Thyroid gland (tissue), 4 donors: Measurements from ENCODE around the gene RPL27. TPM values are rescaled to one million over a fixed set of nuclear protein-coding genes. Genes with fewer than 3 reads are reported as not detected.
A peak's percentile ranks its signal among the peaks of the same experiment; 100 is the strongest.

Source experiments
- DNase-seq, 2 donors: peaks; one replicate each; pipeline ENCODE4 v3.0.0-alpha.2; 2019
- H3K27ac ChIP-seq, 3 donors: fragments of 200-600 bp; sonication (generic); 1 replicate in 2 of 3; 2 replicates in 1 of 3; pipeline ENCODE4 v1.5.1; 2016 to 2019; ENCODE audit warnings: mild to moderate bottlenecking in 1 of 3, moderate library complexity in 1 of 3
- H3K27me3 ChIP-seq: fragments of 200-600 bp; sonication (generic); one replicate; pipeline ENCODE4 v1.5.1; 2019
- H3K36me3 ChIP-seq, 2 donors: fragments of 200-600 bp; sonication (generic); one replicate each; pipeline ENCODE4 v1.5.1; 2016 to 2019
- H3K4me1 ChIP-seq, 2 donors: fragments of 200-600 bp; sonication (generic); one replicate each; pipeline ENCODE4 v1.5.1; 2017 to 2019
- H3K4me3 ChIP-seq, 3 donors: fragments of 200-600 bp; sonication (generic); replicated peaks in 1 of 3; 1 replicate in 2 of 3; 2 replicates in 1 of 3; pipeline ENCODE4 v1.5.1; 2016; ENCODE audit warnings: mild to moderate bottlenecking in 1 of 3
- H3K9me3 ChIP-seq: fragments of 200-600 bp; sonication (generic); one replicate; pipeline ENCODE4 v1.5.1; 2017
- POLR2A ChIP-seq, 2 donors: fragments of 450-650 bp; IDR thresholded peaks; one replicate each; pipeline ENCODE4 v1.6.1; 2017; ENCODE audit warnings: antibody characterized with exemption in 2 of 2, mild to moderate bottlenecking in 2 of 2, moderate library complexity in 1 of 2
- WGBS, 2 donors: methylation state at CpG; one replicate each; pipeline ENCODE4 v1.1.5; 2017; 5-methylcytosine and 5-hydroxymethylcytosine counted together
- intact Hi-C: fragments of 100-400 bp; cut with DNase I; formaldehyde crosslinking; loops from one replicate; pipeline ENCODE4 v1.15.1; 2023
- total RNA-seq, 4 donors: library from RNA; depleted of rRNA; stranded (reverse); fragments of >200 nt; gene quantifications; one replicate each; pipeline ENCODE4 v1.2.3, GENCODE V29; 2016
- TF ChIP-seq, protein P1 (sequence below), 6 experiments: fragments of 200-600 bp in 3 of 6; fragments of 450-650 bp in 3 of 6; sonication (generic) in 3 of 6; IDR thresholded peaks; one replicate each; pipeline ENCODE4 v1.5.1; 2016 to 2019; ENCODE audit warnings: antibody characterized with exemption in 6 of 6, mild to moderate bottlenecking in 2 of 6, inconsistent platforms in 1 of 6, moderate library complexity in 1 of 6

The RPL27 gene
- total RNA-seq, 4 donors from 2014 or later: 425 to 1,406 (median 814) TPM

DNA sequence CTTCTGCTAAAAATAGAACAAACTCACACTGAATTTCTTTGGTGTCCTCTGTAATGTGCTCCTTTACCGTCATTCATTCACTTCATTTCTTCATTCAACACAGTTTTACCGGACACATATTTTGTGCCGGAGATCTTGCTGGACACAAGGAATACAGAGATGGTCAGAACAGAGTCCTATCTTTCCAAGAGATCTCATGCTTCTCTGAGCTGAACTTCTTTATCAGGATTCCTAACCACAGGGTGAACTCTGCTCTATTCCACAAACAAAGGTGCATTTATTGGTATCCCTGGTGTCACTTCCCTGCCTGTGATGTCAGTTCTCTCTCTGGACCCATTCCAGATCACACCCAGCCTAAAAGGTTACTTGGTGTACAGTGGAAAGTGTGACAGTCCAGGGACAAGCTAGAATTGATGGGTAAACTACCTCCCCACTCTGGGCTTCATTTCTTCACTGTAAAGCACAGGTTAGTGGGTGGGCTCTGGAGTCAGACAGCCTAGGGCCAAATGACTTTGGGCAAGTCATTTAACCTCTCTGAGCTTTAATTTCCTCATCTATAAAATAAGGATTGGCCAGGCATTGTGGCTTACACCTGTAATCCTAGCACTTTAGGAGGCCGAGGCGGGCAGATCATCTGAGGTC is 12.6 kb downstream of the RPL27 start:
- TF ChIP-seq POLR2A (IDR thresholded peaks at IDR 0.05): no peak
- TF ChIP-seq, protein P1, sequence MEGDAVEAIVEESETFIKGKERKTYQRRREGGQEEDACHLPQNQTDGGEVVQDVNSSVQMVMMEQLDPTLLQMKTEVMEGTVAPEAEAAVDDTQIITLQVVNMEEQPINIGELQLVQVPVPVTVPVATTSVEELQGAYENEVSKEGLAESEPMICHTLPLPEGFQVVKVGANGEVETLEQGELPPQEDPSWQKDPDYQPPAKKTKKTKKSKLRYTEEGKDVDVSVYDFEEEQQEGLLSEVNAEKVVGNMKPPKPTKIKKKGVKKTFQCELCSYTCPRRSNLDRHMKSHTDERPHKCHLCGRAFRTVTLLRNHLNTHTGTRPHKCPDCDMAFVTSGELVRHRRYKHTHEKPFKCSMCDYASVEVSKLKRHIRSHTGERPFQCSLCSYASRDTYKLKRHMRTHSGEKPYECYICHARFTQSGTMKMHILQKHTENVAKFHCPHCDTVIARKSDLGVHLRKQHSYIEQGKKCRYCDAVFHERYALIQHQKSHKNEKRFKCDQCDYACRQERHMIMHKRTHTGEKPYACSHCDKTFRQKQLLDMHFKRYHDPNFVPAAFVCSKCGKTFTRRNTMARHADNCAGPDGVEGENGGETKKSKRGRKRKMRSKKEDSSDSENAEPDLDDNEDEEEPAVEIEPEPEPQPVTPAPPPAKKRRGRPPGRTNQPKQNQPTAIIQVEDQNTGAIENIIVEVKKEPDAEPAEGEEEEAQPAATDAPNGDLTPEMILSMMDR (IDR thresholded peaks at IDR 0.05): no peak
- no peak for DNase-seq
- Histone ChIP-seq H3K4me1 (peaks cover 7 to 34% of the 10 kb centered on the region in 2 donors), H3K4me3 (no peak overlapping the region), H3K27me3 (no peaks in the 10 kb centered on the region), H3K36me3 (peaks cover 8 to 16% of the 10 kb centered on the region in 2 donors), H3K27ac (no peak overlapping the region), H3K9me3 (no peaks in the 10 kb centered on the region)
- 94% methylated on average over 5 of the region's 5 CpGs for WGBS, 2 donors
- intact Hi-C loops: loop anchor here (10.0 kb wide), 1 partner anchor 304 kb away; no protein-coding TSS in a partner anchor

DNA sequence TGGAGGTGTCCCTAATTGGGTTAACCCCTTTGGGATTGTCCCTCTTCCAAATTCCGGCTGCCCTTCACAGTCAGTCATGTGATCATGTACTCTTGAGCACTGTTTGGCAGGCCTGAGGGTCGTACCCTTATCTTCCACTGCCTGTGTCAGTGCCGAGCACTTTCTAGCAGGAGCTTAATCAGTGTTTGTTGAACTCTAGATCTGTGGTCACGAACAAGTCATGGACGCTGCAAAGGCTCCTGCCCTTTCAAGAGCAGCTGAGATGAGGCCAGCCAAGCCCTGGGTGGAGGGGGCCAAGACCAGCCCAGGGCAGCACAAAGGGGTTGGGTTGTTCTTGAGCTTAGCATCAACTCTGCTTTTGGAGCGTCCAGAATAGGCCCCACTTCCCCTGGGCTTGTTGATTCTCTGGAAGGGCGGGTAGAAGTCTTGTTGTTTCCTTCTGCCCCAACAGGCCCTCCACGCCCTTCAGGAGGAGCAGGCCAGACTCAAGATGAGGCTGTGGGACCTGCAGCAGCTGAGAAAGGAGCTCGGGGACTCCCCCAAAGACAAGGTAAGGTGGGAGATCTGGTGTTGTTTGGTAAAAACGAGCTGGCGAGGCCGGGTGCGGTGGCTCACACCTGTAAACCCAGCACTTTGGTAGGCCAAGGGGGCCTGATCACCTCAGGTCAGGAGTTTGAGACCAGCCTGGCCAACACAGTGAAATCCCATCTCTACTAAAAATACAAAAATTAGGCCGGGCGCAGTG is 13.7 kb downstream of the RPL27 start:
- Histone ChIP-seq H3K27me3 (no peaks in the 10 kb centered on the region), H3K36me3 (peaks cover 11 to 27% of the 10 kb centered on the region in 2 donors), H3K4me1 (peaks cover 6 to 37% of the 10 kb centered on the region in 2 donors), H3K9me3 (no peaks in the 10 kb centered on the region), H3K4me3 (no peak overlapping the region), H3K27ac (peak overlapping the region in 1 of 3 donors; percentile 28)
- DNase-seq: no peak
- WGBS, 2 donors: 74 to 87% methylated on average over 15 of the region's 15 CpGs
- TF ChIP-seq POLR2A (IDR thresholded peaks at IDR 0.05): no peak
- TF ChIP-seq, protein P1 (IDR thresholded peaks at IDR 0.05): no peak
- intact Hi-C loops: loop anchor here (10.0 kb wide), 1 partner anchor 303 kb away; no protein-coding TSS in a partner anchor

DNA sequence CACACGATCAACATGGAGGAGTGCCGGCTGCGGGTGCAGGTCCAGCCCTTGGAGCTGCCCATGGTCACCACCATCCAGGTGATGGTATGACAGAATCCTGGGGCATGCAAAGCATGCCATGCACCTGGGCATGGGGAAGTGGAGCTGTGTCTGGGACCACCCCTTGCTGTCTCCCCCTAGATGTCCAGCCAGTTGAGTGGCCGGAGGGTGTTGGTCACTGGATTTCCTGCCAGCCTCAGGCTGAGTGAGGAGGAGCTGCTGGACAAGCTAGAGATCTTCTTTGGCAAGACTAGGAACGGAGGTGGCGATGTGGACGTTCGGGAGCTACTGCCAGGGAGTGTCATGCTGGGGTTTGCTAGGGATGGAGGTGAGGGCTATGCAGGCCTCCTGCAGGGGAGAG is 15.1 kb downstream of the RPL27 start:
- intact Hi-C loops: loop anchor here (10.0 kb wide), 1 partner anchor 302 kb away; no protein-coding TSS in a partner anchor
- H3K36me3 ChIP-seq: peaks cover 11 to 36% of the 10 kb centered on the region in 2 donors
- 86 to 90% methylated on average over 5 to 8 of the region's 8 CpGs for WGBS, 2 donors
- no peak for DNase-seq
- H3K4me3 ChIP-seq: no peak overlapping the region
- no peaks in the 10 kb centered on the region for H3K27me3 ChIP-seq
- peaks cover 0 to 33% of the 10 kb centered on the region in 2 donors for H3K4me1 ChIP-seq
- no peaks in the 10 kb centered on the region for H3K9me3 ChIP-seq
- TF ChIP-seq POLR2A (IDR thresholded peaks at IDR 0.05): no peak
- TF ChIP-seq, protein P1 (IDR thresholded peaks at IDR 0.05): no peak
- no peak overlapping the region for H3K27ac ChIP-seq

DNA sequence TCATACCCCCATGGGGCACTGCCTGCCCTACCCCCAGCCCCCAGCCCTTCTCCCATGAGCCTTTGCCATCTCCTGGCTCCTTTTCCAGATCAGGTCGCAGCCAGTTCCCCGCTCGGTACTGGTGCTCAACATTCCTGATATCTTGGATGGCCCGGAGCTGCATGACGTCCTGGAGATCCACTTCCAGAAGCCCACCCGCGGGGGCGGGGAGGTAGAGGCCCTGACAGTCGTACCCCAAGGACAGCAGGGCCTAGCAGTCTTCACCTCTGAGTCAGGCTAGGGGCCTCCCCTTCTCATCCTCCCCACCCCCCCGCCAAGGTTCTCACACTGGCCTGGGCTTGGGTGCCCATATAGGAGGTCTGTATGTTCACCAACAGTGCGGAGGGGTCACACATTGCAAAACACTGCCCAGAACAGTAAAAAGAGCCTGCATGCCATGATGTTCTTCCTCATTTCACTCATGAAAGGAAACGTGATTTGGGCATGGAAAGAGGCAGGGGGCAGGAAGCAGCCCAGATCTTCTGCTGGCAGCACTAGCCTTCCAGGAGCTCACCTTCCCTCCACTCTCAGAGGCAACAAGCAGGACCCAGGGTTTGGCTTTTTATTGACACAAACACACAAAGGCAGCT is 15.9 kb downstream of the RPL27 start:
- 82 to 85% methylated on average over 12 of the region's 12 CpGs for WGBS, 2 donors
- H3K4me1 ChIP-seq: peaks cover 0 to 36% of the 10 kb centered on the region in 2 donors
- no peak overlapping the region for H3K4me3 ChIP-seq
- no peak for TF ChIP-seq POLR2A (IDR thresholded peaks at IDR 0.05)
- TF ChIP-seq, protein P1 (IDR thresholded peaks at IDR 0.05): no peak
- DNase-seq: no peak
- no peaks in the 10 kb centered on the region for H3K9me3 ChIP-seq
- peak overlapping the region in 1 of 3 donors; percentile 64 for H3K27ac ChIP-seq
- intact Hi-C loops: loop anchor here (10.0 kb wide), 1 partner anchor 301 kb away; no protein-coding TSS in a partner anchor
- H3K36me3 ChIP-seq: peaks cover 11 to 37% of the 10 kb centered on the region in 2 donors
- H3K27me3 ChIP-seq: no peaks in the 10 kb centered on the region
